Measurements from ENCODE around the gene DBNDD2.

Gene DBNDD2

GRCh38 chr20:45452238-45452637 lies 44.1 kb downstream of the DBNDD2 start:
- no peak overlapping the region for H3K27ac ChIP-seq (ENCODE audit: low read depth, low read length)

GRCh38 chr20:45452772-45453691 lies 44.9 kb downstream of the DBNDD2 start:
- Histone ChIP-seq H3K4me1 (ENCODE audit: control insufficient read depth, insufficient read depth, low read length) (peaks cover 2% of the 10 kb centered on the region; the same call in 1 of the 2 replicates), H3K36me3 (ENCODE audit: control insufficient read depth, insufficient read depth, low read length) (no peaks in the 10 kb centered on the region), H3K27ac (ENCODE audit: low read depth, low read length) (no peak overlapping the region), H3K4me3 (ENCODE audit: low read depth, low read length) (no peak overlapping the region), H3K9me3 (ENCODE audit: control insufficient read depth, insufficient read depth, low read length) (no peaks in the 10 kb centered on the region), H3K9ac (ENCODE audit: low read depth, low read length) (no peak overlapping the region), H3K27me3 (ENCODE audit: control insufficient read depth, insufficient read depth, low read length) (no peaks in the 10 kb centered on the region)

More at GRCh38 chr20:45452238-45452637, 44.1 kb downstream of the DBNDD2 start:
- peaks cover 2% of the 10 kb centered on the region; the same call in 1 of the 2 replicates for H3K4me1 ChIP-seq (ENCODE audit: control insufficient read depth, insufficient read depth, low read length)
- no peaks in the 10 kb centered on the region for H3K36me3 ChIP-seq (ENCODE audit: control insufficient read depth, insufficient read depth, low read length)
- H3K9me3 ChIP-seq (ENCODE audit: control insufficient read depth, insufficient read depth, low read length) = no peaks in the 10 kb centered on the region
- H3K27me3 ChIP-seq (ENCODE audit: control insufficient read depth, insufficient read depth, low read length) = no peaks in the 10 kb centered on the region
- no peak overlapping the region for H3K9ac ChIP-seq (ENCODE audit: low read depth, low read length)
- no peak overlapping the region for H3K4me3 ChIP-seq (ENCODE audit: low read depth, low read length)

GRCh38 chr20:45456632-45457031 lies 48.5 kb downstream of the DBNDD2 start:
- H3K36me3 ChIP-seq (ENCODE audit: control insufficient read depth, insufficient read depth, low read length) = no peaks in the 10 kb centered on the region
- no peak overlapping the region for H3K4me3 ChIP-seq (ENCODE audit: low read depth, low read length)
- H3K9me3 ChIP-seq (ENCODE audit: control insufficient read depth, insufficient read depth, low read length) = no peaks in the 10 kb centered on the region
- H3K27me3 ChIP-seq (ENCODE audit: control insufficient read depth, insufficient read depth, low read length) = no peaks in the 10 kb centered on the region
- no peak overlapping the region for H3K27ac ChIP-seq (ENCODE audit: low read depth, low read length)
- H3K4me1 ChIP-seq (ENCODE audit: control insufficient read depth, insufficient read depth, low read length) = no peaks in the 10 kb centered on the region
- no peak overlapping the region for H3K9ac ChIP-seq (ENCODE audit: low read depth, low read length)

GRCh38 chr20:45459606-45460005 lies 51.5 kb downstream of the DBNDD2 start:
- H3K4me1 ChIP-seq (ENCODE audit: control insufficient read depth, insufficient read depth, low read length) = no peaks in the 10 kb centered on the region
- no peak overlapping the region for H3K27ac ChIP-seq (ENCODE audit: low read depth, low read length)
- H3K9me3 ChIP-seq (ENCODE audit: control insufficient read depth, insufficient read depth, low read length) = no peaks in the 10 kb centered on the region
- H3K4me3 ChIP-seq (ENCODE audit: low read depth, low read length) = no peak overlapping the region
- H3K9ac ChIP-seq (ENCODE audit: low read depth, low read length) = no peak overlapping the region
- H3K27me3 ChIP-seq (ENCODE audit: control insufficient read depth, insufficient read depth, low read length) = no peaks in the 10 kb centered on the region
- H3K36me3 ChIP-seq (ENCODE audit: control insufficient read depth, insufficient read depth, low read length) = no peaks in the 10 kb centered on the region

All from HUES48 (cell line).